Stimulated activated CD8-positive, alpha-beta memory T cell treated with anti-CD3 and anti-CD28 coated beads, Interleukin-15, amount 100 ng/mL, for 1 hour (primary cell): ENCODE data around the gene HSPA1L.
"Not testable (repeated sequence)": the region's sequence is repeated elsewhere in the genome, so short reads cannot be mapped to it uniquely, and the experiment has no call there.

ENCODE experiments used
- DNase-seq: peaks from one replicate; pipeline ENCODE4 v3.0.0-alpha.2; 2020; ENCODE audit warnings: low read depth

HSPA1L gene

GRCh38 chr6:31813465-31813849 lies 1.6 kb downstream of the HSPA1L start:
- DNase-seq: no peak

- DNase-seq: no peak
Measured at GRCh38 chr6:31811645-31812044, 3.4 kb downstream of the HSPA1L start.

GRCh38 chr6:31808599-31808998 lies 6.5 kb downstream of the HSPA1L start:
- not testable (repeated sequence) for DNase-seq

GRCh38 chr6:31806470-31807272 lies 8.4 kb downstream of the HSPA1L start, which contains the start of gene LSM2:
TSS of gene LSM2 (minus strand) at chr6:31806966. CDS start at chr6:31806757, 209 bp downstream.
- peak; percentile 91 for DNase-seq

- DNase-seq: no peak
Measured at GRCh38 chr6:31805939-31806469, 9.1 kb downstream of the HSPA1L start.

- DNase-seq: not testable (repeated sequence)
Measured at GRCh38 chr6:31801031-31801927, 13.8 kb downstream of the HSPA1L start.

GRCh38 chr6:31799781-31800180 lies 15.3 kb downstream of the HSPA1L start:
- no peak for DNase-seq

GRCh38 chr6:31797588-31797987 lies 17.5 kb downstream of the HSPA1L start:
- DNase-seq: no peak

GRCh38 chr6:31796993-31797385 lies 18.1 kb downstream of the HSPA1L start:
- no peak for DNase-seq

GRCh38 chr6:31795616-31796298 lies 19.3 kb downstream of the HSPA1L start, which contains the start of gene VARS1:
TSS of gene VARS1 (minus strand) at chr6:31795752. CDS start at chr6:31795217, 535 bp downstream.
- peak; percentile 63 for DNase-seq

GRCh38 chr6:31794866-31795615 lies 20.0 kb downstream of the HSPA1L start:
- DNase-seq: no peak

GRCh38 chr6:31794294-31794865 lies 20.7 kb downstream of the HSPA1L start:
- no peak for DNase-seq

GRCh38 chr6:31793927-31794245 lies 21.2 kb downstream of the HSPA1L start:
- DNase-seq: not testable (repeated sequence)

GRCh38 chr6:31792761-31793171 lies 22.3 kb downstream of the HSPA1L start:
- DNase-seq: no peak

- DNase-seq: no peak
Measured at GRCh38 chr6:31792090-31792374, 23.1 kb downstream of the HSPA1L start.

GRCh38 chr6:31791324-31792089 lies 23.6 kb downstream of the HSPA1L start:
- DNase-seq: no peak

GRCh38 chr6:31785475-31785874 lies 29.6 kb downstream of the HSPA1L start:
- no peak for DNase-seq

GRCh38 chr6:31784098-31784925 lies 30.8 kb downstream of the HSPA1L start:
- no peak for DNase-seq

GRCh38 chr6:31782126-31782855 lies 32.8 kb downstream of the HSPA1L start:
- no peak for DNase-seq
